Neural progenitor cell (in vitro differentiated cells): ENCODE measurements around the gene QRICH1. TPM values are rescaled to one million over a fixed set of nuclear protein-coding genes. Genes with fewer than 3 reads are reported as not detected.

ENCODE experiments used
- DNase-seq: peaks from one replicate; pipeline ENCODE4 v3.0.0-alpha.2; 2016; ENCODE audit warnings: low spot score
- H2AFZ ChIP-seq: fragments of 200-600 bp; sonication (generic); replicated peaks from 2 replicates; pipeline ENCODE4 v1.6.1; 2016; ENCODE audit warnings: antibody characterized with exemption
- H3F3A ChIP-seq: fragments of 200-600 bp; sonication (generic); 2 replicates; pipeline ENCODE4 v1.6.1; 2016; ENCODE audit warnings: antibody characterized with exemption, low read depth
- H3K27ac ChIP-seq: fragments of 200-600 bp; sonication (generic); 2 replicates; pipeline ENCODE4 v1.5.1; 2016; ENCODE audit warnings: mild to moderate bottlenecking
- H3K27me3 ChIP-seq: fragments of 200-600 bp; sonication (generic); 2 replicates; pipeline ENCODE4 v1.6.1; 2016; ENCODE audit warnings: mild to moderate bottlenecking, moderate library complexity
- H3K36me3 ChIP-seq: fragments of 200-600 bp; sonication (generic); 2 replicates; pipeline ENCODE4 v1.5.1; 2016
- H3K4me1 ChIP-seq: fragments of 200-600 bp; sonication (generic); 2 replicates; pipeline ENCODE4 v1.6.1; 2016; ENCODE audit warnings: mixed run types
- H3K4me2 ChIP-seq: fragments of 200-600 bp; sonication (generic); 2 replicates; pipeline ENCODE4 v1.6.1; 2016
- H3K4me3 ChIP-seq: fragments of 200-600 bp; sonication (generic); 2 replicates; pipeline ENCODE4 v1.5.1; 2016
- H3K79me2 ChIP-seq: fragments of 200-600 bp; sonication (generic); 2 replicates; pipeline ENCODE4 v1.6.1; 2016; ENCODE audit warnings: low read depth
- H3K9ac ChIP-seq: fragments of 200-600 bp; sonication (generic); 2 replicates; pipeline ENCODE4 v1.6.1; 2016
- H3K9me3 ChIP-seq: fragments of 200-600 bp; sonication (generic); 2 replicates; pipeline ENCODE4 v1.5.1; 2016; ENCODE audit warnings: low read depth
- H4K20me1 ChIP-seq: fragments of 200-600 bp; sonication (generic); 2 replicates; pipeline ENCODE4 v1.6.1; 2016; ENCODE audit warnings: low read depth
- H3K27ac Mint-ChIP-seq: 3 replicates; pipeline ENCODE4 v1.8.0; 2021; ENCODE audit warnings: mixed read lengths
- H3K27me3 Mint-ChIP-seq: 2 replicates; pipeline ENCODE4 v1.8.0; 2022; ENCODE audit warnings: low read depth, mild to moderate bottlenecking, inconsistent platforms, moderate library complexity, mixed read lengths; ENCODE audit not compliant: insufficient read depth
- H3K36me3 Mint-ChIP-seq: 3 replicates; pipeline ENCODE4 v1.8.0; 2021; ENCODE audit warnings: mixed read lengths
- H3K4me1 Mint-ChIP-seq: 3 replicates; pipeline ENCODE4 v1.8.0; 2021; ENCODE audit warnings: mixed read lengths
- H3K4me3 Mint-ChIP-seq: 3 replicates; pipeline ENCODE4 v1.8.0; 2021; ENCODE audit warnings: mild to moderate bottlenecking, moderate library complexity, mixed read lengths
- H3K9me3 Mint-ChIP-seq: 3 replicates; pipeline ENCODE4 v1.8.0; 2020; ENCODE audit warnings: mixed read lengths
- CTCF ChIP-seq: fragments of 200-600 bp; sonication (generic); IDR thresholded peaks from 2 replicates; pipeline ENCODE4 v1.5.1; 2017; ENCODE audit warnings: antibody characterized with exemption, mild to moderate bottlenecking
- EZH2 ChIP-seq: fragments of 200-600 bp; sonication (generic); IDR thresholded peaks from 2 replicates; pipeline ENCODE4 v1.6.1; 2017; ENCODE audit warnings: antibody characterized with exemption, mild to moderate bottlenecking, moderate library complexity
- EZH2phosphoT487 ChIP-seq: fragments of 200-600 bp; sonication (generic); IDR thresholded peaks from 2 replicates; pipeline ENCODE4 v1.6.1; 2017; ENCODE audit warnings: antibody characterized with exemption
- total RNA-seq: library from RNA; depleted of rRNA; stranded (reverse); fragments of >200 nt; gene quantifications from 2 replicates; pipeline ENCODE4 v1.2.3, GENCODE V29; 2015; ENCODE audit warnings: low replicate concordance

Gene QRICH1
- total RNA-seq, 1 donor from 2014 or later: 167 TPM

- Histone ChIP-seq H3K4me3 (no peak overlapping the region), H3F3A (peaks cover 12% of the 10 kb centered on the region), H2AFZ (no peak overlapping the region), H3K9me3 (no peaks in the 10 kb centered on the region), H3K27ac (no peak overlapping the region), H4K20me1 (peaks cover 26% of the 10 kb centered on the region), H3K4me1 (peaks cover 26% of the 10 kb centered on the region), H3K4me2 (no peak overlapping the region), H3K36me3 (no peaks in the 10 kb centered on the region), H3K27me3 (no peaks in the 10 kb centered on the region), H3K79me2 (peaks cover 7% of the 10 kb centered on the region), H3K9ac (no peak overlapping the region)
- Mint-ChIP-seq H3K27me3 (peaks cover 8% of the 10 kb centered on the region), H3K9me3 (no peaks in the 10 kb centered on the region), H3K4me1 (peaks cover 23% of the 10 kb centered on the region), H3K27ac (no peak overlapping the region), H3K36me3 (peaks cover 11% of the 10 kb centered on the region), H3K4me3 (no peak overlapping the region)
- no peak for TF ChIP-seq EZH2phosphoT487
- TF ChIP-seq CTCF: no peak
- TF ChIP-seq EZH2: no peak
- DNase-seq: no peak
Observed at GRCh38 chr3:48997102-48997635, 96.7 kb downstream of the QRICH1 start.

- H3K27ac Mint-ChIP-seq: no peak overlapping the region
- H3K4me3 Mint-ChIP-seq: no peak overlapping the region
- peaks cover 27% of the 10 kb centered on the region for H3K4me1 Mint-ChIP-seq
- Histone ChIP-seq H3K9me3 (no peaks in the 10 kb centered on the region), H3K27ac (no peak overlapping the region), H3K27me3 (no peaks in the 10 kb centered on the region), H3K36me3 (no peaks in the 10 kb centered on the region), H4K20me1 (peaks cover 26% of the 10 kb centered on the region), H3K4me1 (peaks cover 30% of the 10 kb centered on the region), H3K9ac (no peak overlapping the region), H3K79me2 (peaks cover 12% of the 10 kb centered on the region), H3F3A (peaks cover 12% of the 10 kb centered on the region), H3K4me3 (no peak overlapping the region), H2AFZ (no peak overlapping the region), H3K4me2 (no peak overlapping the region)
- H3K36me3 Mint-ChIP-seq: peaks cover 11% of the 10 kb centered on the region
- H3K9me3 Mint-ChIP-seq: no peaks in the 10 kb centered on the region
- DNase-seq: no peak
- no peak for TF ChIP-seq EZH2
- no peak for TF ChIP-seq EZH2phosphoT487
- TF ChIP-seq CTCF: no peak
- H3K27me3 Mint-ChIP-seq: peaks cover 8% of the 10 kb centered on the region
Observed at GRCh38 chr3:48996640-48997039, 97.2 kb downstream of the QRICH1 start.

- no peaks in the 10 kb centered on the region for H3K27me3 ChIP-seq
- Mint-ChIP-seq H3K4me3 (no peak overlapping the region), H3K27me3 (peaks cover 9% of the 10 kb centered on the region), H3K36me3 (peaks cover 11% of the 10 kb centered on the region), H3K4me1 (peaks cover 37% of the 10 kb centered on the region), H3K27ac (no peak overlapping the region), H3K9me3 (no peaks in the 10 kb centered on the region)
- H3K9ac ChIP-seq: no peak overlapping the region
- no peak for TF ChIP-seq EZH2
- no peak for TF ChIP-seq CTCF
- TF ChIP-seq EZH2phosphoT487: no peak
- H3K4me1 ChIP-seq: peaks cover 27% of the 10 kb centered on the region
- peaks cover 34% of the 10 kb centered on the region for H3K79me2 ChIP-seq
- H3F3A ChIP-seq: peaks cover 30% of the 10 kb centered on the region
- no peak overlapping the region for H2AFZ ChIP-seq
- H3K27ac ChIP-seq: no peak overlapping the region
- peaks cover 17% of the 10 kb centered on the region for H4K20me1 ChIP-seq
- H3K4me3 ChIP-seq: no peak overlapping the region
- H3K9me3 ChIP-seq: no peaks in the 10 kb centered on the region
- H3K36me3 ChIP-seq: no peaks in the 10 kb centered on the region
- H3K4me2 ChIP-seq: no peak overlapping the region
- DNase-seq: no peak
Observed at GRCh38 chr3:48993834-48994233, 100.0 kb downstream of the QRICH1 start.
